Measurements from ENCODE around the gene MPV17. TPM values are rescaled to one million over a fixed set of nuclear protein-coding genes. Genes with fewer than 3 reads are reported as not detected.

Gene MPV17
- total and polyA plus RNA-seq, 9 of the 15 experiments (the other 6 are each of a cell fraction or from before 2014, with no cell fraction given) = 54.7 to 140 (median 70.2) TPM

- TF ChIP-seq, protein P1, sequence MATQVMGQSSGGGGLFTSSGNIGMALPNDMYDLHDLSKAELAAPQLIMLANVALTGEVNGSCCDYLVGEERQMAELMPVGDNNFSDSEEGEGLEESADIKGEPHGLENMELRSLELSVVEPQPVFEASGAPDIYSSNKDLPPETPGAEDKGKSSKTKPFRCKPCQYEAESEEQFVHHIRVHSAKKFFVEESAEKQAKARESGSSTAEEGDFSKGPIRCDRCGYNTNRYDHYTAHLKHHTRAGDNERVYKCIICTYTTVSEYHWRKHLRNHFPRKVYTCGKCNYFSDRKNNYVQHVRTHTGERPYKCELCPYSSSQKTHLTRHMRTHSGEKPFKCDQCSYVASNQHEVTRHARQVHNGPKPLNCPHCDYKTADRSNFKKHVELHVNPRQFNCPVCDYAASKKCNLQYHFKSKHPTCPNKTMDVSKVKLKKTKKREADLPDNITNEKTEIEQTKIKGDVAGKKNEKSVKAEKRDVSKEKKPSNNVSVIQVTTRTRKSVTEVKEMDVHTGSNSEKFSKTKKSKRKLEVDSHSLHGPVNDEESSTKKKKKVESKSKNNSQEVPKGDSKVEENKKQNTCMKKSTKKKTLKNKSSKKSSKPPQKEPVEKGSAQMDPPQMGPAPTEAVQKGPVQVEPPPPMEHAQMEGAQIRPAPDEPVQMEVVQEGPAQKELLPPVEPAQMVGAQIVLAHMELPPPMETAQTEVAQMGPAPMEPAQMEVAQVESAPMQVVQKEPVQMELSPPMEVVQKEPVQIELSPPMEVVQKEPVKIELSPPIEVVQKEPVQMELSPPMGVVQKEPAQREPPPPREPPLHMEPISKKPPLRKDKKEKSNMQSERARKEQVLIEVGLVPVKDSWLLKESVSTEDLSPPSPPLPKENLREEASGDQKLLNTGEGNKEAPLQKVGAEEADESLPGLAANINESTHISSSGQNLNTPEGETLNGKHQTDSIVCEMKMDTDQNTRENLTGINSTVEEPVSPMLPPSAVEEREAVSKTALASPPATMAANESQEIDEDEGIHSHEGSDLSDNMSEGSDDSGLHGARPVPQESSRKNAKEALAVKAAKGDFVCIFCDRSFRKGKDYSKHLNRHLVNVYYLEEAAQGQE (IDR thresholded peaks at IDR 0.05; ENCODE audit: borderline replicate concordance) = peak; percentile 64
- TF ChIP-seq, protein P1 (CRISPR knock-in tag; IDR thresholded peaks at IDR 0.05; ENCODE audit: low read depth) = no peak; the same call in 1 of the 2 replicates
- TF ChIP-seq RBM15 (IDR thresholded peaks at IDR 0.05; ENCODE audit: insufficient read depth, low read length) (no peak), ATF7 (IDR thresholded peaks at IDR 0.05) (peak; percentile 86), ZNF217 (CRISPR knock-in tag; IDR thresholded peaks at IDR 0.05) (no peak), ZNF184 (CRISPR knock-in tag; IDR thresholded peaks at IDR 0.05) (no peak), TRIM24 (IDR thresholded peaks at IDR 0.05) (no peak), MAX (CRISPR knock-in tag; IDR thresholded peaks at IDR 0.05) (peak; percentile 78), MTA3 (IDR thresholded peaks at IDR 0.05; ENCODE audit: borderline replicate concordance) (0 out of 2 replicates have a peak, but pooled peaks have one; percentile 57), ZNF707 (CRISPR knock-in tag; conservative IDR thresholded peaks at IDR 0.05) (no peak), MBD2 (IDR thresholded peaks at IDR 0.05; ENCODE audit: borderline replicate concordance, low read depth) (peak; percentile 69; the same call in 1 of the 2 replicates), STAG1 (CRISPR knock-in tag; IDR thresholded peaks at IDR 0.05; ENCODE audit: borderline replicate concordance) (no peak), ZNF695 (CRISPR knock-in tag; IDR thresholded peaks at IDR 0.05) (no peak), CBFA2T2 (conservative IDR thresholded peaks at IDR 0.05) (peak; percentile 70), SIN3B (IDR thresholded peaks at IDR 0.05; ENCODE audit: low read depth) (peak; percentile 81), ZNF551 (CRISPR knock-in tag; IDR thresholded peaks at IDR 0.05) (no peak), HOXB6 (CRISPR knock-in tag; IDR thresholded peaks at IDR 0.05; ENCODE audit: borderline replicate concordance) (no peak), FOXP1 (CRISPR knock-in tag; IDR thresholded peaks at IDR 0.05) (peak; percentile 64; the same call in 1 of the 2 replicates), ZNF23 (CRISPR knock-in tag; IDR thresholded peaks at IDR 0.05) (0 out of 2 replicates have a peak, but pooled peaks have one; percentile 40)
- TF ChIP-seq, protein P2, sequence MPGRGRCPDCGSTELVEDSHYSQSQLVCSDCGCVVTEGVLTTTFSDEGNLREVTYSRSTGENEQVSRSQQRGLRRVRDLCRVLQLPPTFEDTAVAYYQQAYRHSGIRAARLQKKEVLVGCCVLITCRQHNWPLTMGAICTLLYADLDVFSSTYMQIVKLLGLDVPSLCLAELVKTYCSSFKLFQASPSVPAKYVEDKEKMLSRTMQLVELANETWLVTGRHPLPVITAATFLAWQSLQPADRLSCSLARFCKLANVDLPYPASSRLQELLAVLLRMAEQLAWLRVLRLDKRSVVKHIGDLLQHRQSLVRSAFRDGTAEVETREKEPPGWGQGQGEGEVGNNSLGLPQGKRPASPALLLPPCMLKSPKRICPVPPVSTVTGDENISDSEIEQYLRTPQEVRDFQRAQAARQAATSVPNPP (IDR thresholded peaks at IDR 0.05; ENCODE audit: borderline replicate concordance, insufficient read depth, insufficient read length) = no peak
Observed at GRCh38 chr2:27322766-27323595, at the start of gene MPV17 (continued).

Measured in K562 (cell line).